ENCODE results near the gene CALR3. TPM values are rescaled to one million over a fixed set of nuclear protein-coding genes. Genes with fewer than 3 reads are reported as not detected.
"Not testable (repeated sequence)": the region's sequence is repeated elsewhere in the genome, so short reads cannot be mapped to it uniquely, and the experiment has no call there.

Gene CALR3
- total RNA-seq, 2 donors from 2014 or later = not detected

GRCh38 chr19:16508546-16508945 lies 12.6 kb upstream of the CALR3 start:
- Histone ChIP-seq H3K36me3 (no peaks in the 10 kb centered on the region), H3K9me3 (no peaks in the 10 kb centered on the region), H3K4me3 (no peak overlapping the region), H3K9ac (ENCODE audit: low read depth in 2 of 2, low read length in 2 of 2) (no peak overlapping the region), H3K27ac (no peak overlapping the region), H3K4me1 (no peaks in the 10 kb centered on the region), H3K27me3 (no peaks in the 10 kb centered on the region)
- DNase-seq = no peak
- no peak for TF ChIP-seq CTCF (IDR thresholded peaks at IDR 0.05)
- intact Hi-C loops (cut with DNase I) = no loop called here

GRCh38 chr19:16506961-16507360 lies 11.0 kb upstream of the CALR3 start:
- TF ChIP-seq CTCF (IDR thresholded peaks at IDR 0.05) = no peak
- Histone ChIP-seq H3K9ac (ENCODE audit: low read depth in 2 of 2, low read length in 2 of 2) (no peak overlapping the region), H3K9me3 (no peaks in the 10 kb centered on the region), H3K27ac (no peak overlapping the region), H3K4me3 (no peak overlapping the region), H3K27me3 (no peaks in the 10 kb centered on the region), H3K4me1 (no peaks in the 10 kb centered on the region), H3K36me3 (no peaks in the 10 kb centered on the region)
- intact Hi-C loops (cut with DNase I) = no loop called here
- DNase-seq = no peak

- H3K36me3 ChIP-seq; H3K9ac ChIP-seq (ENCODE audit: low read depth in 2 of 2, low read length in 2 of 2); DNase-seq; intact Hi-C loops (cut with DNase I); H3K4me1 ChIP-seq; H3K9me3 ChIP-seq; H3K27me3 ChIP-seq; H3K4me3 ChIP-seq; H3K27ac ChIP-seq: not testable (repeated sequence)
Measured at GRCh38 chr19:16506161-16506560, 10.2 kb upstream of the CALR3 start.

GRCh38 chr19:16504271-16504670 lies 8.3 kb upstream of the CALR3 start:
- Histone ChIP-seq H3K4me1 (no peaks in the 10 kb centered on the region), H3K27ac (no peak overlapping the region), H3K9me3 (no peaks in the 10 kb centered on the region), H3K4me3 (no peak overlapping the region), H3K9ac (ENCODE audit: low read depth in 2 of 2, low read length in 2 of 2) (no peak overlapping the region), H3K36me3 (no peaks in the 10 kb centered on the region), H3K27me3 (no peaks in the 10 kb centered on the region)
- no peak for DNase-seq
- intact Hi-C loops (cut with DNase I) = no loop called here
- no peak for TF ChIP-seq CTCF (IDR thresholded peaks at IDR 0.05)

GRCh38 chr19:16497837-16498236 lies 1.9 kb upstream of the CALR3 start:
- intact Hi-C loops (cut with DNase I) = no loop called here
- H3K4me1 ChIP-seq = no peaks in the 10 kb centered on the region
- no peak overlapping the region for H3K4me3 ChIP-seq
- no peaks in the 10 kb centered on the region for H3K27me3 ChIP-seq
- no peak for TF ChIP-seq CTCF (IDR thresholded peaks at IDR 0.05)
- no peak for DNase-seq
- no peak overlapping the region for H3K9ac ChIP-seq (ENCODE audit: low read depth in 2 of 2, low read length in 2 of 2)
- no peak overlapping the region for H3K27ac ChIP-seq
- H3K9me3 ChIP-seq = no peaks in the 10 kb centered on the region
- no peaks in the 10 kb centered on the region for H3K36me3 ChIP-seq

GRCh38 chr19:16497042-16497441 lies 1.1 kb upstream of the CALR3 start:
- H3K9me3 ChIP-seq = no peaks in the 10 kb centered on the region
- H3K36me3 ChIP-seq = no peaks in the 10 kb centered on the region
- no peaks in the 10 kb centered on the region for H3K27me3 ChIP-seq
- peak overlapping the region in 1 of 2 donors; percentile 43 for H3K9ac ChIP-seq (ENCODE audit: low read depth in 2 of 2, low read length in 2 of 2)
- intact Hi-C loops (cut with DNase I) = no loop called here
- H3K27ac ChIP-seq = peak overlapping the region; percentile 37
- TF ChIP-seq CTCF (IDR thresholded peaks at IDR 0.05) = no peak
- H3K4me3 ChIP-seq = no peak overlapping the region
- no peaks in the 10 kb centered on the region for H3K4me1 ChIP-seq
- DNase-seq = no peak
